Left cardiac atrium (tissue), 4 donors: Measurements from ENCODE around the gene ARL5A. TPM values are rescaled to one million over a fixed set of nuclear protein-coding genes. Genes with fewer than 3 reads are reported as not detected.
"Not testable (repeated sequence)": the region's sequence is repeated elsewhere in the genome, so short reads cannot be mapped to it uniquely, and the experiment has no call there.

Source experiments
- ATAC-seq, 2 donors: fragments of 200-7000 bp; cut with Tn5 transposase; one replicate each; pipeline ENCODE4 v1.9.1; 2020; ENCODE audit warnings: mild to moderate bottlenecking in 2 of 2, moderate library complexity in 2 of 2
- DNase-seq: peaks from one replicate; pipeline ENCODE4 v3.0.0-alpha.2; 2020
- intact Hi-C, 2 donors: fragments of 100-400 bp; cut with DNase I; formaldehyde crosslinking; loops; one replicate each; pipeline versions ENCODE4 v1.14.1 to v1.15.1; 2022 to 2023
- long read RNA-seq: library from polyadenylated mRNA; unstranded; transcript quantifications from one replicate; pipeline ENCODE4 v2.0.0, GENCODE V29; 2021
- total RNA-seq, 2 donors: library from RNA; stranded (reverse); fragmentation: NEBNext Ultra II Directional; extraction: Animal tissue kit (Norgen Biotek cat#: 25700); gene quantifications; one replicate each; pipeline ENCODE4 v1.2.1, GENCODE V29; 2021
- donor health status: DM: no; HTN: yes; CAD: no.
- donor health status: DM: no; HTN: yes; CAD: no; lungs with severe emphysema.
- donor health status: DM: yes; HTN: yes; CAD: no.
- donor health status: Dilated cardiomyopathy.

The ARL5A gene
- total RNA-seq, result 10 to 100 TPM; 64.4 to 82.9 TPM
- long read RNA-seq, full-length matches to known transcripts, result 46 of 50 reads
- long read RNA-seq, partial matches to known transcripts, result 0 of 50 reads
- long read RNA-seq, other reads (novel, unspliced or antisense), result 4 of 50 reads

- peak; percentile 98 to 99 for ATAC-seq
- peak; percentile 95 for DNase-seq
- intact Hi-C loops, result no loop called here
Measured at GRCh38 chr2:151828143-151828889, at the start of gene ARL5A. ARL5A (minus strand) TSS chr2:151828421; CDS start chr2:151828176, 245 bp downstream.

- DNase-seq, intact Hi-C loops, ATAC-seq: not testable (repeated sequence)
Measured at GRCh38 chr2:151875631-151876030, 47.4 kb upstream of the ARL5A start.

GRCh38 chr2:151872463-151872862 is 44.2 kb upstream of the ARL5A start:
- no peak for DNase-seq
- no peak for ATAC-seq
- intact Hi-C loops, result no loop called here

- DNase-seq, result no peak
- ATAC-seq, result no peak
- intact Hi-C loops, result no loop called here
Measured at GRCh38 chr2:151869291-151869690, 41.1 kb upstream of the ARL5A start.

- intact Hi-C loops, result no loop called here
- ATAC-seq (no peak), DNase-seq (no peak)
Measured at GRCh38 chr2:151862700-151863099, 34.5 kb upstream of the ARL5A start.

- intact Hi-C loops, result no loop called here
- ATAC-seq, result no peak
- no peak for DNase-seq
Measured at GRCh38 chr2:151861174-151861573, 33.0 kb upstream of the ARL5A start.

GRCh38 chr2:151860613-151861146 is 32.5 kb upstream of the ARL5A start:
- ATAC-seq (no peak), DNase-seq (no peak)
- intact Hi-C loops, result no loop called here

GRCh38 chr2:151860210-151860609 is 32.0 kb upstream of the ARL5A start:
- no peak for ATAC-seq
- no peak for DNase-seq
- intact Hi-C loops, result no loop called here

- ATAC-seq (no peak), DNase-seq (no peak)
- intact Hi-C loops, result no loop called here
Measured at GRCh38 chr2:151857650-151858049, 29.4 kb upstream of the ARL5A start.

- DNase-seq, result no peak
- ATAC-seq, result no peak
- intact Hi-C loops, result no loop called here
Measured at GRCh38 chr2:151855111-151855510, 26.9 kb upstream of the ARL5A start.

GRCh38 chr2:151853070-151853758 is 25.0 kb upstream of the ARL5A start:
- intact Hi-C loops, result no loop called here
- ATAC-seq, result no peak
- DNase-seq, result no peak

- ATAC-seq (peak; percentile 30 to 44), DNase-seq (no peak)
- intact Hi-C loops, result no loop called here
Measured at GRCh38 chr2:151852260-151853069, 24.2 kb upstream of the ARL5A start.

- intact Hi-C loops, result no loop called here
- ATAC-seq (peak; percentile 84 to 87), DNase-seq (no peak)
Measured at GRCh38 chr2:151851761-151852160, 23.5 kb upstream of the ARL5A start.

GRCh38 chr2:151849413-151850010 is 21.3 kb upstream of the ARL5A start:
- ATAC-seq, result no peak
- DNase-seq, result no peak
- intact Hi-C loops, result no loop called here

- DNase-seq (no peak), ATAC-seq (no peak)
- intact Hi-C loops, result no loop called here
Measured at GRCh38 chr2:151845884-151846283, 17.7 kb upstream of the ARL5A start.

- intact Hi-C loops, result no loop called here
- peak; percentile 26 for DNase-seq
- ATAC-seq, result peak; percentile 55 to 59
Measured at GRCh38 chr2:151845481-151845880, 17.3 kb upstream of the ARL5A start.

GRCh38 chr2:151844211-151844896 is 16.1 kb upstream of the ARL5A start:
- DNase-seq, result no peak
- peak; percentile 71 to 73 for ATAC-seq
- intact Hi-C loops, result no loop called here

GRCh38 chr2:151843691-151844061 is 15.5 kb upstream of the ARL5A start:
- intact Hi-C loops, result no loop called here
- ATAC-seq (peak; percentile 25 to 52), DNase-seq (no peak)
